Measurements from ENCODE around the gene RPS6KC1. TPM values are rescaled to one million over a fixed set of nuclear protein-coding genes. Genes with fewer than 3 reads are reported as not detected.

The RPS6KC1 gene
- total and polyA plus RNA-seq, 2 donors (not counting 1 experiment from before 2014, with no cell fraction given) = 2.4 to 19.0 TPM

DNA sequence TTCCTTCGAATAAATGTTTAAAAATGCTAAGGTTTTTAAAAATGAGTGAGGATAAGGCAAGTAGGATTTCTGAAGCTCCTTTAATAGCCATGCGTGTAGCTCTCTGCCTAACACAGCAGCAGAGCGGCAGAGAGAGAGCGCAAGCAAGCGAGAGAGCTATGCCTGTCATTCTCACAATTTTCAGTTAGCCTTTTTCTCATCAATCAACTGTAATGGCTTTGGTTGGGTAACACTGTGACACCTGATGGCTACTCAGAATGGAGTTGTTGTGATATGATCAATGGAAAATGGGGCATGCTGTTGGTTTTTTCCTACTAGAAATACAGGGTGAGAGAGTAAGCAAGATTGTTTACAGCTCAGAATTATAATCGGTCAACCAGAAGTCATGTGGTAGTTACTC is 198.4 kb downstream of the RPS6KC1 start:
- CTCF ChIA-PET = interaction anchor here (0.7 to 1.0 kb wide), 2 partner anchors 8 to 1079 kb away, joined by 3 read pairs; no protein-coding TSS in a partner anchor

DNA sequence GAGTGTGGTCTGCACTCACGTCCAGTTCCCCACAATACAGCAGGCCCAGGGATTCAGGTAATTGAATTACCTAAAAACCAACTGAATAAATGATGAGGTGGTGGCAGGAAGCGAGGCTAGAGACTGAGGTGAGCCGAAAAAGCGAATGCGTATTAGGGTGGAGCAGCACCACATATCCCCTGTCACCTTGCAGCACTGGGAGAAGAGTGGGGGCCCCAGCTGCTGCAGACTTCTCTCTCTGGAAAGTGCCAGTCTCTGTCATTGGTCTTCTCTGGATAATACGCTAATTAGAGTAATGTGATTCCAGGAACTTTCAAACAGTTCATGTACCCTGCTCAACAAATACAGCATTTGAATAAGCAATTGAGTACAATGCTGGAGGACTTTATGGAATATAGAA is 199.0 kb downstream of the RPS6KC1 start:
- Histone ChIP-seq H3K9me3 (ENCODE audit: control extremely low read depth in 1 of 3, control insufficient read depth in 2 of 3, insufficient read depth in 1 of 3, low read length in 2 of 3) (no peaks in the 10 kb centered on the region), H3K79me2 (ENCODE audit: control insufficient read depth, insufficient read depth, low read length) (no peaks in the 10 kb centered on the region), H3K4me1 (ENCODE audit: control insufficient read depth in 2 of 2, insufficient read depth in 2 of 2, low read length in 2 of 2) (no peaks in the 10 kb centered on the region), H3K9ac (ENCODE audit: low read length) (no peak overlapping the region), H3K27me3 (replicated peaks in 1 of 4; ENCODE audit: control extremely low read depth in 1 of 4, control insufficient read depth in 3 of 4, insufficient read depth in 4 of 4, low read length in 3 of 4) (no peaks in the 10 kb centered on the region), H4K20me1 (ENCODE audit: control insufficient read depth, insufficient read depth, low read length, poor library complexity, severe bottlenecking) (no peaks in the 10 kb centered on the region), H2AFZ (ENCODE audit: insufficient read depth, low read depth, low read length, poor library complexity, severe bottlenecking) (no peak overlapping the region), H3K36me3 (replicated peaks in 1 of 2; ENCODE audit: control extremely low read depth in 1 of 2, control insufficient read depth in 1 of 2, extremely low read depth in 1 of 2, insufficient read depth in 2 of 2, low read length in 1 of 2) (no peaks in the 10 kb centered on the region), H3K27ac (ENCODE audit: low read length in 2 of 2) (no peak overlapping the region), H3K4me2 (replicated peaks; ENCODE audit: low read depth, low read length, poor library complexity, severe bottlenecking) (no peak overlapping the region), H3K4me3 (ENCODE audit: control extremely low read depth in 1 of 5, extremely low read depth in 1 of 5, insufficient read depth in 1 of 5, low read depth in 2 of 5, low read length in 4 of 5) (no peak overlapping the region)
- intact Hi-C loops (cut with micrococcal nuclease) = no loop called here
- no peaks in the 10 kb centered on the region for H3K27me3 Mint-ChIP-seq
- no peak overlapping the region for H3K27ac Mint-ChIP-seq
- H3K4me1 Mint-ChIP-seq = no peaks in the 10 kb centered on the region
- H3K4me3 Mint-ChIP-seq = no peak overlapping the region
- WGBS (ENCODE audit: insufficient coverage) = 100% methylated on average over 2 of the region's 6 CpGs
- ChIA-PET POLR2A (no interaction called here), CTCF (interaction anchor here (0.7 kb wide), 1 partner anchor 9 kb away, joined by 3 read pairs; no protein-coding TSS in a partner anchor)
- TF ChIP-seq, protein P1, sequence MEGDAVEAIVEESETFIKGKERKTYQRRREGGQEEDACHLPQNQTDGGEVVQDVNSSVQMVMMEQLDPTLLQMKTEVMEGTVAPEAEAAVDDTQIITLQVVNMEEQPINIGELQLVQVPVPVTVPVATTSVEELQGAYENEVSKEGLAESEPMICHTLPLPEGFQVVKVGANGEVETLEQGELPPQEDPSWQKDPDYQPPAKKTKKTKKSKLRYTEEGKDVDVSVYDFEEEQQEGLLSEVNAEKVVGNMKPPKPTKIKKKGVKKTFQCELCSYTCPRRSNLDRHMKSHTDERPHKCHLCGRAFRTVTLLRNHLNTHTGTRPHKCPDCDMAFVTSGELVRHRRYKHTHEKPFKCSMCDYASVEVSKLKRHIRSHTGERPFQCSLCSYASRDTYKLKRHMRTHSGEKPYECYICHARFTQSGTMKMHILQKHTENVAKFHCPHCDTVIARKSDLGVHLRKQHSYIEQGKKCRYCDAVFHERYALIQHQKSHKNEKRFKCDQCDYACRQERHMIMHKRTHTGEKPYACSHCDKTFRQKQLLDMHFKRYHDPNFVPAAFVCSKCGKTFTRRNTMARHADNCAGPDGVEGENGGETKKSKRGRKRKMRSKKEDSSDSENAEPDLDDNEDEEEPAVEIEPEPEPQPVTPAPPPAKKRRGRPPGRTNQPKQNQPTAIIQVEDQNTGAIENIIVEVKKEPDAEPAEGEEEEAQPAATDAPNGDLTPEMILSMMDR (IDR thresholded peaks at IDR 0.05) = no peak
- no peak for TF ChIP-seq EZH2 (IDR thresholded peaks at IDR 0.05; ENCODE audit: borderline replicate concordance, insufficient read depth, low read depth, low read length, poor library complexity, severe bottlenecking)
- H3K9me3 Mint-ChIP-seq (ENCODE audit: insufficient read depth) = no peaks in the 10 kb centered on the region
- DNase-seq (no peak), ATAC-seq (ENCODE audit: low read depth) (no peak)

More for the DNA sequence above, 198.4 kb downstream of the RPS6KC1 start:
- no peaks in the 10 kb centered on the region for H3K4me1 ChIP-seq (ENCODE audit: control insufficient read depth in 2 of 2, insufficient read depth in 2 of 2, low read length in 2 of 2)
- no peaks in the 10 kb centered on the region for H3K9me3 ChIP-seq (ENCODE audit: control extremely low read depth in 1 of 3, control insufficient read depth in 2 of 3, insufficient read depth in 1 of 3, low read length in 2 of 3)
- no peaks in the 10 kb centered on the region for H4K20me1 ChIP-seq (ENCODE audit: control insufficient read depth, insufficient read depth, low read length, poor library complexity, severe bottlenecking)
- Mint-ChIP-seq H3K4me1 (no peaks in the 10 kb centered on the region), H3K27me3 (no peaks in the 10 kb centered on the region), H3K9me3 (ENCODE audit: insufficient read depth) (no peaks in the 10 kb centered on the region), H3K4me3 (no peak overlapping the region), H3K27ac (no peak overlapping the region)
- TF ChIP-seq, protein P1 (IDR thresholded peaks at IDR 0.05) = no peak
- TF ChIP-seq EZH2 (IDR thresholded peaks at IDR 0.05; ENCODE audit: borderline replicate concordance, insufficient read depth, low read depth, low read length, poor library complexity, severe bottlenecking) = no peak
- no peak for DNase-seq
- H2AFZ ChIP-seq (ENCODE audit: insufficient read depth, low read depth, low read length, poor library complexity, severe bottlenecking) = no peak overlapping the region
- no peak for ATAC-seq (ENCODE audit: low read depth)
- intact Hi-C loops (cut with micrococcal nuclease) = no loop called here
- H3K4me3 ChIP-seq (ENCODE audit: control extremely low read depth in 1 of 5, extremely low read depth in 1 of 5, insufficient read depth in 1 of 5, low read depth in 2 of 5, low read length in 4 of 5) = no peak overlapping the region
- no peak overlapping the region for H3K9ac ChIP-seq (ENCODE audit: low read length)
- WGBS (ENCODE audit: insufficient coverage) = 100% methylated on average over 1 of the region's 6 CpGs
- H3K79me2 ChIP-seq (ENCODE audit: control insufficient read depth, insufficient read depth, low read length) = no peaks in the 10 kb centered on the region
- H3K27me3 ChIP-seq (replicated peaks in 1 of 4; ENCODE audit: control extremely low read depth in 1 of 4, control insufficient read depth in 3 of 4, insufficient read depth in 4 of 4, low read length in 3 of 4) = no peaks in the 10 kb centered on the region
- H3K36me3 ChIP-seq (replicated peaks in 1 of 2; ENCODE audit: control extremely low read depth in 1 of 2, control insufficient read depth in 1 of 2, extremely low read depth in 1 of 2, insufficient read depth in 2 of 2, low read length in 1 of 2) = no peaks in the 10 kb centered on the region
- POLR2A ChIA-PET = no interaction called here
- H3K27ac ChIP-seq (ENCODE audit: low read length in 2 of 2) = no peak overlapping the region
- no peak overlapping the region for H3K4me2 ChIP-seq (replicated peaks; ENCODE audit: low read depth, low read length, poor library complexity, severe bottlenecking)
